Putamen (tissue), 1 donor: ENCODE results near the gene RAB11FIP3.
"Not testable (repeated sequence)": the region's sequence is repeated elsewhere in the genome, so short reads cannot be mapped to it uniquely, and the experiment has no call there.

Source experiments
- DNase-seq: peaks from one replicate; pipeline ENCODE4 v3.0.0-alpha.2; 2016; ENCODE audit warnings: low spot score

RAB11FIP3 gene, protein sequence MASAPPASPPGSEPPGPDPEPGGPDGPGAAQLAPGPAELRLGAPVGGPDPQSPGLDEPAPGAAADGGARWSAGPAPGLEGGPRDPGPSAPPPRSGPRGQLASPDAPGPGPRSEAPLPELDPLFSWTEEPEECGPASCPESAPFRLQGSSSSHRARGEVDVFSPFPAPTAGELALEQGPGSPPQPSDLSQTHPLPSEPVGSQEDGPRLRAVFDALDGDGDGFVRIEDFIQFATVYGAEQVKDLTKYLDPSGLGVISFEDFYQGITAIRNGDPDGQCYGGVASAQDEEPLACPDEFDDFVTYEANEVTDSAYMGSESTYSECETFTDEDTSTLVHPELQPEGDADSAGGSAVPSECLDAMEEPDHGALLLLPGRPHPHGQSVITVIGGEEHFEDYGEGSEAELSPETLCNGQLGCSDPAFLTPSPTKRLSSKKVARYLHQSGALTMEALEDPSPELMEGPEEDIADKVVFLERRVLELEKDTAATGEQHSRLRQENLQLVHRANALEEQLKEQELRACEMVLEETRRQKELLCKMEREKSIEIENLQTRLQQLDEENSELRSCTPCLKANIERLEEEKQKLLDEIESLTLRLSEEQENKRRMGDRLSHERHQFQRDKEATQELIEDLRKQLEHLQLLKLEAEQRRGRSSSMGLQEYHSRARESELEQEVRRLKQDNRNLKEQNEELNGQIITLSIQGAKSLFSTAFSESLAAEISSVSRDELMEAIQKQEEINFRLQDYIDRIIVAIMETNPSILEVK

DNA sequence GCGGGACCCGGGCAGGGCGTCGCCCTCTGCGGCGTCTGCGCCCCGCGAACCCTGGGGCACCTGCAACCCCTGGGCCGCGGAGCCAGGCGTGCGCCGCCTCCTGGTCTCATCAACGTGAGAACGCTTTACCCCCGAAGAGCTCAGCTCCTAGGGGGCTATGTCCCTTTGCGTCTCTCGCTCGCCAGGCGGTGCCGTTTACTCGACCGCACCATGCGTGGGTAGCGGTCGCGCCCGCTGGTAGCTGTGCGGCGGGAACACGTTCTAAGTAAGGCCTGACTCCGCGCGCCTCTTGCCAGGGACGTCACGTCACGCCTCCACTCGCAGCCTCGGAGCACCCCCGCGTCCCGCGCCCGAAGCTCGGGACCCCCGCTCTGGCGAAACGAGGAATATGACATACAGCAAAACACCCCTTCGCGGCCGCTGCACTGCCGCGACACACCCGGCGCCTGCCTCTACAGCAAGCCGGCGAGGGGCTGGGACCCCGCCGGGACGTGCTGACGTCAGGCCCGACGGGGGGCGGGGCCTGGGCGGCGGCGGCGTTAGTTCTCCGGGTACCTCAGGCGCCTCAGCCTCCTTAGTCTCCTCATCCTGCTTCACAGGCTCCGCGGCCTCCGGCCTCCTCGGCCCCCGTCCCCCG, at the start of gene RAB11FIP3:
Gene RAB11FIP3 (plus strand): TSS at position 568 of the 637 bp plus-strand sequence. CDS start 358 bp downstream, outside the sequence.
- DNase-seq: peak; percentile 89

DNA sequence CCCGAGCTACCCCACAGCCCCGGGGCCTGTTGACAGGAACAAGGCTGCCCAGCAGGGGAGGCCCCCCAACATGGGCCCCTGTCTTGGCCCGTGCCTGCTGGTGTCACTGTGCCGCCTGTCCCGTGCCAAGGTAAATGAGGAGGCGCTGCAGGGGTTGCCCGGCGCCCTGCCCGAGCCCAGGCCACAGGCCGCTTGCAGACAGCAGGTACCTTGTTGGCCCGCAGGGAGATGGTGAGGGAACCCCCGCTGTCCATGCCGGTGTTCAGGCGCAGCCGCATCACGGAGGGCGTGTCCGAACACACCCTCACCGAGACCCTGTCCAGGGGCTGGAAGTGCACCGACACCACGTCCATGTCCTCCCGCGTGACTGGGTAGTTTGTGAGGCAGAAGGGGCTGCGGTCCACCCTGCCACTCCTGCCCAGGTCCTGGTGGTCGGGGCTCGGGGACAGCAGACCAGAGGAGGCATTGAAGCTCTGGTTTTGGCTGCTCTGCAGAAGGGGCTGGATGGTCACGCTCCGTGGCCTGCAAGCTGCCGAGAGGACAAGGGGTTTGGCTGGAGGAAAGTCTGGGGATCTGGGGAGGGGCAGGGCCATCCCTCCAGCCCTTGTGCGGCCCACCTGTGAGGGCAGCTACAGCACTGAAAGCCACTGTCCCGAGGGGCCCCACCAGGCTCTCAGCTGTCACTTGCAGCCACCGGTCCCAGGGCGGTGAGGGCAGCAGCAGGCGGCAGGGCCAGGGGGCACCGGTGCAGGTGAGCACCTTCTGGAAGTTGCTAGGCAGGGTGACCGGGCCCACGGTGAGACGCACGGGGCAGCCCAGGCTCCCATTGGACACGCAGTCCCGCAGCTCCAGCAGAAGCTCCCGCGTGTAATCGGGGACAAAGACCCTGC, 49.3 kb upstream of the RAB11FIP3 start:
- DNase-seq: no peak

DNA sequence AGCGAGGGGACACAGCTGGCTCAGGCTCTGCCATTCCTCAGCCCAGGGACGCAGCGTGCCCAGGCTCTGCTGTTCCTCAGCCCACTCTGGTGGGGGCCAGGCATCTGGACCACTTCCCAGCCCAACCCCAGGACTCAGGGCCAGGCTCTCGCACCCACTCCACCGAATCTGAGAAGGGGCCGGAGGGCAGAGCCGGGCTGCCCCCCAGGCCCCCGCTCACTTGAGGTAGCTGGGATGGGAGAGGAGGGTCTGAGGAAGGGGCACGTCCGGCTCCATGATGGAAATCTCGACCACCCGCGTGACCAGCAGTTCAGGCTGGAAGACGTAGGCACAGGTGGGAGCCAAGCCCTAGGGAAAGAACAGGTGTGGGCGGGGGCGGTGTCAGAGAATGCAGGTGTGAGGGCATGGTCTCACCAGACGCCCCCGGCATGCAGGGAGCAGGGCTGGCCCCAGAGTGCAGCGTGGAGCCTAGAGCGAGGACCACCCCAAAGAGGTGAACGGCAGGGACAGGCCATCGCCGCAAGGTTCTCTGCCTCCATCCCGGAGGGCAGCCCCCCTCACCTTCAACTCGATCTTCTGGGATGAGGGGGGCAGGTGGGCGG, 48.5 kb upstream of the RAB11FIP3 start:
- DNase-seq: no peak

DNA sequence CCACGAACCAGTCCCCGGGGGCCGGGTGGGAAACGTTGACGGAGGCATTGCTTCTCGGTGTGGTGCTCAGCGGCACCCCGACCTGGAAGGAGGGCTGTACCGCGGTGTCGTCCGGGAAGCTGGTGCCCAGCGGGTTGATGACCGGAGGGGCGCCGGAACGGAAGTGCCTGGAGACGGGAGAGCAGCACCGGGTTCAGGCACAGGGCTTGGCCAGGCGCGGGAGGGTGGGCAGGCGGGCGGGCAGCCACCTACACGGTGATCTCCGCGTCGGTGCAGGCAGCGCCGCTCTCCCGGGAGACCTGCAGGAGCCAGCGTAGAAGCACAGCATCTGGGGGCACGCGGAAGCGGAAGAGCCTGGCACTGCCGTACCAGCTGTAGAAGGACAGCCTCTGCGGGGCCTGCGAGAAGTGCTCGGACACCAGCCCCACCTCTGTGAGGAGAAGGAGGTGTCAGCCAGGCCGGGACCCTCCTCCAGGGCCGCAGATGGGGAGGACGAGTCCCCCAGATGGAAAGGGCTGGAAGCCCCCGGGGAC, 48.0 kb upstream of the RAB11FIP3 start:
- no peak for DNase-seq

DNA sequence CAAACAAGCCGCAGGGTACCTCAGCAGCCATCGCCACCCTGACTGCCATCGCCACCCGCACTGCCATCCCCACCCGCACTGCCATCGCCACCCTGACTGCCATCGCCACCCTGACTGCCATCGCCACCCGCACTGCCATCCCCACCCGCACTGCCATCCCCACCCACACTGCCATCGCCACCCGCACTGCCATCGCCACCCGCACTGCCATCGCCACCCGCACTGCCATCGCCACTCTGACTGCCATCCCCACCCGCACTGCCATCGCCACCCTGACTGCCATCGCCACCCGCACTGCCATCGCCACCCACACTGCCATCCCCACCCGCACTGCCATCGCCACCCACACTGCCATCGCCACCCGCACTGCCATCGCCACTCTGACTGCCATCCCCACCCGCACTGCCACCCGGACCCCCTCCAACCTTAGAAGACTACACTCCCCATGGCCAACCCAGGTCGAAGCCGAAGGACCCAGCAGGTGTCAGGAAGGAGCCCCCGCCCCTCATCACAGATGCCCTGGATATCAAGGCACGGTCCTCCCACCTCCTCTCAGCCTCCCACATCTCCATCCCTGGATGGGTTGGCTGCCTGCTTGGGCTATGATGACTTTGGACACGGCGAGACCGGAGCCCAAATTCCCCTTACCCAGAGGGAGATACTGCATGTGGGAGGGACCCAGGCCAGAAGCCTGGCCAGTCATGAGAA, 47.2 kb upstream of the RAB11FIP3 start:
- not testable (repeated sequence) for DNase-seq

DNA sequence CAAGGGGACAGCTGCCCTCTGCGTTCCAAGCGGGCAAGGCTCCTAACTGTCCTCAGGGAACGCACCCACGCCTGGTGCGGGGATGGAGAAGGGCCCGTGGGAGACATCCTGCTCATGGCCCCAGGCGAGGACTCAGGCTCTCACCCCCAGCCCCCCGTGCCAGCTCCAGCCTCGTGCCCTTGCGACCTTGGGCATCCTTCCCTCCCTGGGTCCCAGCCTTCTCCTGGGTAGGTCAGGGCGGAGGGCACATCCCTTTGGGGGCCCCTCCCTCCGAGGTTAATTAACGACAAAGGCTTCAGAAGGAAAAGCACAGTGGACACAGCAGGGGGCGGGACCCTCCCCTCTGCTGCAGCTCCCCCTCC, 46.6 kb upstream of the RAB11FIP3 start:
- no peak for DNase-seq

DNA sequence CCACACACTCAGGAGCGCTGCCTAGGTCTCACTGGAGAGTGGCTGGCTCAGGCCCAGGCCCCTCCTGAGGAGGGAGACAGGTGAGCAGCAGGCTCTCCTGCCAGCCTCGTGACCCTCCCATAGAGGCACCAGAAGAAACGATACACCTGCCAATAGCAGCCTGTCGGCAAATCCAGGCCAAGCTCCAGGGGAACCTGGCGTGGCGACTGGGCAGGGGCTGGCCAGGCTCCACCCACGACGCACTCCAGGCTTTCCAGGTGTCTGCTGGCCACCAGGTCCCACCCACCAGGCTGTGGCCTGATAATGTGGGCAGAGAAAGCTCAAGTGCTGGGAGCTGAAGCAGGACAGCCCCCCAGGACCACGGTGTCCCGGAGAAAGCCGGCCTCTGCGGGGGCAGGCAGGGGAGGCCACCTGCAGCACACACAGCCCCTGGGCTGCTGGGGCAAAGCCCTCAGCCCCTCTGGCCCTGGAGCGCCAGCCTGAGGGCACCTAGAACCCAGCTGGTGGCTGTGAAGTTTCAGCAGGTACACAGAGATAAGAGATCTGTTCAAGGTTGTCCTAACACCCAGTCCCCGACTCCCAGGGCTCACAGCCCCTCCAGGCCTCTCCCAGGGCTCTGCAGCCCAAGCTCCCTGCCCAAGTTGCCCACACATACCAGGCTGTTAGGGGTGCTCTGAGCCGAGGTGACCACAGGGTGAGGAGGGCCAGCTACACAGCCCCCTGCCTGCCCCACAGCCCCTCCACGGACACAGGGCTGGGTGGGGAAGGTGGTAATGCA, 46.1 kb upstream of the RAB11FIP3 start:
- DNase-seq: no peak

DNA sequence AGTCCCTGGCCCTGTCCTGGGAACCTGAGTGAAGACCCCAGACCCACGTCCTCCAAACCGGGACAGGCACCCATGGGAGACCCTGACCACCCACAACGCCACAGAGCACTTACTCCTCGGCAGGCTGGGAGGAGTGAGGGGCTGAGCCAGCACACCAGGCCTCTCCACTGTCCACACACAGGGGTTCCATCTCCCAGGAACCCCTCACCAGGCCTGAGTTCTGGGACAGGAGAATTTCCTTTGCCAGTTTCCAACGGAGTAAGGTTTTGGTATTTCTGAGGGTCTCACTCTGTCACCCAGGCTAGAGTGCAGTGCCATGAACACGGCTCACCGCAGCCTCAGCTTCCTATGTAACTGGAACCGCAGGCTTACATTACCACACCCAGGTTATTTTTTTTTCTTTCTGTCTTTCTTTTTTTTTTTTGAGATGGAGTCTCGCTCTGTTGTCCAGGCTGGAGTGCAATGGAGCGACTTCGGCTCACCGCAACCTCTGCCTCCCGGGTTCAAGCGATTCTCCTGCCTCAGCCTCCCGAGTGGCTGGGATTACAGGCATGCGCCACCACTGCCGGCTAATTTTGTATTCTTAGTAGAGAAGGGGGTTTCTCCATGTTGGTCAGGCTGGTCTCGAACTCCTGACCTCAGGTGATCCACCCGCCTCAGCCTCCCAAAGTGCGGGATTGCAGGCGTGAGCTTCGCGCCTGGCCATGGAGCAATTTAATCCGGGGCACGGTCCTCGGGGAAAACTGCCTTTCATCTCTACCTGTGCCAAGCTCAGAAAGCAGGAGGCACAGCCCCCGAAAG, 45.3 kb upstream of the RAB11FIP3 start:
- DNase-seq: no peak

DNA sequence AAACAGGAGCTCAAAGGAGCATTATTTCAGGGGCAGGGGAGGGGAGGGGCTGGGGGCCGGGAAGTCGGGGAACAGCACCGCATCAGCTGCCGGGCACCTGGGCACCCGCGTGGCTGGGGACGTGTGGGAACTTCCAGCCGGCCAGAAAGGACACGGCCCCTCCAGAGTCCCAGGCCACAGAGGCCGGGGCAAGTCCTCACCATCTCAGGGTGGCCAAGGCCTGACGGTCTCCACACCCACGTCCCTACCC, 44.8 kb upstream of the RAB11FIP3 start:
- no peak for DNase-seq

DNA sequence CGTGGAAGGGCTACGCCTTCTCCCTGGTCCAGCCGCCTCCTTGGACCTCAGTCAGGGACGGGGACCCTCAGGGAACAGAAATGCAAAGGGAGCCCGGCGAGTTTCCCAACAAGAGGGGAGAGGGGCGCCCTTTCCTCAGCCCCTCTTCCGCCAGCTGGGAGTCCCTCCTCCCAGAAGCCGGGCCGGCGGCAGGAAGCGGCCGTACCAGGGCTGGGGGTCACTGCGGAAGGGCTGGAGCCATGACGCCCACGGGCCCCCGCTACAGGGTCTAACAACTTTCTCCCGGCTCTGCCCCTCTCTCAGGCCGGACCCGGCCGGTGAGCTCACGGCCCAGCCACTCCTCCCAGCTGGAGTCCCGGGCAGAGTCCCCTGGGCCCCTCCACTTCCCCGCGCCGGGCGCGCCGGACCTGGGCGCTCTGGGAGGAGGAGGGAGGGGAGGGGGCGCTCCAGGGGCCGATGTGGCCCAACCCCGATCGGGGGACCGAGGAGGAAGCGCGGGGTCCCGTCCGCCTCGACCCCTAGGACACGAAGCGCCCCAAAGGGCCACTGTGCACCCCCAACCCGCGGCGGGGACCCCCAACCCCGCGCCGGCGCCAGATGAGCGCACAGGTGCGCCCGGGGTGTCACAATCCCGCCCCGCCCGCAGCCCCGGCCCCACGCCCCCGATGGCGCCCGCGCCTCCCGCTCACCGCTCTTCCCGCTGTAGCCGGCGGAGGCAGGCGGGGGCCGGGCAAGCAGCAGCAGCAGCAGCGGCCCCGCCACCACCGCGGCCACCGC, 44.2 kb upstream of the RAB11FIP3 start:
- DNase-seq: no peak

DNA sequence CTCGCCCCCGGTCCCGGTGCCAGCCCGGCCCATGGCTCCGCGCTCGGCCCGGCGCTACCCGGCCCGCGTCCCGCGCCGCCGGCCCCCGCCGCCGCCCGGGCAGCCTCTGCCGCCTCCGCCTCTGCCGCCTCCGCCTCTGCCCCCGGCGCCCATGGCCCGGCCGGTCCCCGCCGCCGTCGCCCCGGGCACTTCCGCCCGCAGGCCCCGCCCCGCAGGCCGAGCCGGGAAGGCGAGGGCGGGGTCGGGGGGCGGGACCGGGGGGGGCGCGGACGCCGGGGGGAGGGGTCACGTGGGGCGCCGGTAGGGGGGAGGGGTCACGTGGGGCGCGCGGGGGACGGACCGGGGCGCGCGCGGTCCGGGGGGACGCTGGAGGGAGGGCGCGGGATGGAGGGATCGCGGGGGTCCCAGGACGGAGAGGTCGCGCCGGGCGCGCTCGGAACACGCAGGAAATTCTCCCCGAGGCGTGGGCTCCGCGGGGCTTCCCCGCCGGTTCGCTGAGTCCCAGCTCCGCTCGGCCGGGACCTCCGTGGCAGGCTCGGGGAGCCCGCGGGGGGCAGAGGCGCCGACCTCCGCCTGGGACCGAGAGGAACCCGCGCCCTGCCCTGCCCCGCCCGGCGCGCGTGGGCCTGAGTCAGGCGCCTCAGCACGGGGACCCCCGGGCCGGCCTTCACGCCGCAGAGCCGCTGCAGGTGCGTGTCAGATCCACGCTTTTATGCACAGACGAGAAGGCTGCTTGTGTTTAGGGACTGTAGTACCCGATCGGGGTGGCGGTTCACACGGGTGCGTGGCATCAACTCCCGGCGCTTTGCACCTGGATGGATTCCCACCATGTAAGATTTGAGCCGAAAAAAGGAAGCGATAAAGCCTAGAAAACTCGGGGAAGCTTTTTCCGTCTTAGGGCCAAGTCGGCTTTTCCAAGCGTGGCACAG, 43.4 kb upstream of the RAB11FIP3 start, which contains the start of gene PGAP6:
Gene PGAP6 (minus strand): TSS at position 190 of the 929 bp plus-strand sequence. CDS start 157 bp downstream, at position 33.
- DNase-seq: peak; percentile 73

DNA sequence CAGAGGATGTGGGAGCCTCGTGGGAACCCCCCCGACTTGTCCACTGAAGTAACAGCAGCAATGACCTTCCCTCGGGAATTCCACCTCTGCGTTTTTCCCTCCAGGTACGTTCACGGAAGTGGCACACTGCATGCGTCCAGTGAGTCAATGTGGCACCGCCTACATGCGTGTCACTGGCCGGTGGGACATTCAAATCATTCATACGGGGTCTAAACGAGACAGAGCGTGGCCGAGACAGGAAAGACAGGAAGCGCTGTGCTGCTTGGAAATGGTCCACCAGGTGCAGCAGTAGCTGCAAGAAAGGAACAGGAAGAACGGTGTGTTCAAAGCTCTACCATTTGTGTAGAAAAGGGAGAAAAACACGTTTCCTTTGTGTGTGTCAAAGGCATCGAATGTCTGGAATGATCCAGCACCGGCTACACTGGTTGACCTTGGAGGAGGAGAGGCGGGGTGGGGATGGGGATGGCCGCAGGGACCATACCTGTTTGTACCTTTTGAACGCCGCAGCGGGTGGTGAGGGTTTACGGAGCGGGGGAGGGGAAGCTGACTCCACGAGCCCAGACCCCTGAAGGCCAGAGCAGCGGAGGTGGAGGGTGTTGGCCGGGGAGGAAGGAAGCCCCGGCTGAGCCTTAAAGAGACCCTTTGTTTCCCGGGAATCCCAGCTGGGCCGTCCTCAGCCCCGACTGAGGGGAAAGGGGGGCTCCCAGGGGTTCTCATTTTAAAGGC, 42.0 kb upstream of the RAB11FIP3 start:
- DNase-seq: no peak

DNA sequence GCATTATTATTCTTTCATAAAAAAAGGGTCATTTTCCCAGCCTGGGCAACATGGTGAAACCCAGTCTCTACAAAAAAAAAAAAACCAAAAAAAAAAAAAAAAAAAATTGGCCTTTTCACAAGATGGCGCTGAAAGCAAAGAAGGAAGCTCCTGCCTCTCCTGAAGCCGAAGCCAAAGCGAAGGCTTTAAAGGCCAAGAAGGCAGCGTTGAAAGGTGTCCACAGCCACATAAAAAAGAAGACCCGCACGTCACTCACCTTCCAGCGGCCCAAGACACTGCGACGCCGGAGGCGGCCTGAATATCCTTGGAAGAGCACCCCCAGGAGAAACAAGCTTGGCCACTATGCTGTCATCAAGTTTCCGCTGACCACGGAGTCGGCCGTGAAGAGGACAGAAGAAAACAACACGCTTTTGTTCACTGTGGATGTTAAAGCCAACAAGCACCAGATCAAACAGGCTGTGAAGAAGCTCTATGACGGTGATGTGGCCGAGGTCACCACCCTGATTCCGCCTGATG, 38.8 kb upstream of the RAB11FIP3 start:
- DNase-seq: peak; percentile 73

DNA sequence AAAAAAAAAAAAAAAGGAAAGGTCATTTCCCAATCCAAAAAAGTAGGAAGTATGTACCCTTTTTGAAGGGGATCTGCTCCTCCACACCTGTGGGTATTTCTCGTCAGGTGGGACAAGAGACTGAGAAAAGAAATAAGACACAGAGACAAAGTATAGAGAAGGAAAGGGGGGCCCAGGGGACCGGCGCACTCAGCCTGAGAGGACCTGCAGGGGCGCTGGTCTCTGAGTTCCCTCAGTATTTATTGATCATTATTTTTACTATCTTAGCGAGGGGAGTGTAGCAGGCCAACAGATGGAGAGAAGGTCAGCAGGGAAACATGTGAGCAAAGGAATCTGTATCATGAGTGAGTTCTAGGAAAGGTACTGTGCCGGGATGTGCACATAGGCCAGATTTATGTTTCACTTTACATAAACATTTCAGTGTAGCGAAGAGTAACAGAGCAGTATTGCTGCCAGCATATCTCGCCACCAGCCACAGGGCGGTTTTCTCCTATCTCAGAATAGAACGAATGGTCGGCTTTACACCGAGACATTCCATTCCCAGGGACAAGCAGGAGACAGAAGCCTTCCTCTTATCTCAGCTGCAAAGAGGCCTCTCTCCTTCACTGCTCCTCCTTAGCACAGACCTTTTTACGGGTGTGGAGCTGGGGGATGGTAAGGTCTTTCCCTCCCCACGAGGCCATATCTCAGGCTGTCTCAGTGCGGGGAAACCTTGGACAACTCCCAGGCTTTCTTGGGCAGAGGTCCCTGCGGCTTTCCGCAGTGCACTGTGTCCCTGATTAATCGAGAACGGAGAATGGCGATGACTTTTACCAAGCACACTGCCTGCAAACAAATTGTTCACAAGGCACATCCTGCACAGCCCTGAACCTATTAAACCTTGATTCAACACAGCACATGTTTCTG, 37.4 kb upstream of the RAB11FIP3 start:
- not testable (repeated sequence) for DNase-seq

DNA sequence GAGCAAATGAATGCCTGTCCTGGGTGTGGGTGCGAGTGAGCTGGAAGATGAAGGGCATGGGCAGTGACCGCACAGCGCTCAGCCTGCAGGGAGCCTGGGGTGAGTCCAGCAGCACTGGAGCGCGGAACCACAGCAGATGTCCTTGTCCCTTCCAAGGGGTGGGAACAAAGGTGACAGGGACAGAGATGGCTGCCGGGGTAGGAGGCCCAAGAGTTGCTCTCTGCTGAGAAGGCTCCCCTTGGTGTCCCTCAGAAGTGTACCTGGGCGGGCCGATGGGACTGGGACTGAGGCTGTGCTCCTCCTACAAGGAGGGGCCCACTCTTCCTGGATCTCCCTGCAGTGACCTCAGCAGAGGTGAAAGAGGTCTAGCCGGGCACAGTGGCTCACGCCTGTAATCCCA, 36.1 kb upstream of the RAB11FIP3 start:
- no peak for DNase-seq
